ENCODE measurements around the gene ZNF608.

The ZNF608 gene

DNA sequence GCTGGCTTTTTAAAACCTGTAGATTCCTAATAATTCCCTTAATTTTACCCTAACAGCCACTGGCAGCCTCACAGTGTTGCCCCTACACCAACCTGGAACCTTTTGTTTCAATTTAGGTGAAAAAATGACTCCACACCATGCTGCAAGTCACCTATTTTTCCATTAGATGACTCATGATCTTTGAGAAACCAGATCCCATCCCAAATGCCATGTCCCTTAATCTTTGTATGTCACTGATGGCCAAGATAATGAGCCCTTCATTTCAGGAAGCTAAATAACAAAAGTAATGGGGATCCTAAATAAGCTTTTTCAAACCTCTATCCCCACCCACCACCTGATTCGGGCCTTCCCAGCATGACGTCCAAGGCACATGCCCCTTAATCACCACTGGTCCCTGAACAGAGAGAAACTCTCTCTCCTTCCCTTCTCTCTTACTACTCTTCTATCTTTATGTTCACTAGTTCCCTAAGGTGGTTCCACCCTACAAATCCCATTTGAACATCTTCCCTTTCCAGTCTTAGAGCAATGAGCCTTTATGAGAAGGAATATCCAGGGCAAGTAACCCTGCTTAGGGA is 33.6 kb downstream of the ZNF608 start:
- H3K27ac ChIP-seq = no peak overlapping the region
- TF ChIP-seq, protein P1, sequence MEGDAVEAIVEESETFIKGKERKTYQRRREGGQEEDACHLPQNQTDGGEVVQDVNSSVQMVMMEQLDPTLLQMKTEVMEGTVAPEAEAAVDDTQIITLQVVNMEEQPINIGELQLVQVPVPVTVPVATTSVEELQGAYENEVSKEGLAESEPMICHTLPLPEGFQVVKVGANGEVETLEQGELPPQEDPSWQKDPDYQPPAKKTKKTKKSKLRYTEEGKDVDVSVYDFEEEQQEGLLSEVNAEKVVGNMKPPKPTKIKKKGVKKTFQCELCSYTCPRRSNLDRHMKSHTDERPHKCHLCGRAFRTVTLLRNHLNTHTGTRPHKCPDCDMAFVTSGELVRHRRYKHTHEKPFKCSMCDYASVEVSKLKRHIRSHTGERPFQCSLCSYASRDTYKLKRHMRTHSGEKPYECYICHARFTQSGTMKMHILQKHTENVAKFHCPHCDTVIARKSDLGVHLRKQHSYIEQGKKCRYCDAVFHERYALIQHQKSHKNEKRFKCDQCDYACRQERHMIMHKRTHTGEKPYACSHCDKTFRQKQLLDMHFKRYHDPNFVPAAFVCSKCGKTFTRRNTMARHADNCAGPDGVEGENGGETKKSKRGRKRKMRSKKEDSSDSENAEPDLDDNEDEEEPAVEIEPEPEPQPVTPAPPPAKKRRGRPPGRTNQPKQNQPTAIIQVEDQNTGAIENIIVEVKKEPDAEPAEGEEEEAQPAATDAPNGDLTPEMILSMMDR (conservative IDR thresholded peaks at IDR 0.05; ENCODE audit: low read depth) = no peak
- DNase-seq (ENCODE audit: low spot score) = no peak
- ChIA-PET POLR2A (ENCODE audit: low non-redundant PET) (no interaction called here), CTCF (interaction anchor here (0.6 kb wide), 1 partner anchor 742 kb away, joined by 3 read pairs; no protein-coding TSS in a partner anchor)

DNA sequence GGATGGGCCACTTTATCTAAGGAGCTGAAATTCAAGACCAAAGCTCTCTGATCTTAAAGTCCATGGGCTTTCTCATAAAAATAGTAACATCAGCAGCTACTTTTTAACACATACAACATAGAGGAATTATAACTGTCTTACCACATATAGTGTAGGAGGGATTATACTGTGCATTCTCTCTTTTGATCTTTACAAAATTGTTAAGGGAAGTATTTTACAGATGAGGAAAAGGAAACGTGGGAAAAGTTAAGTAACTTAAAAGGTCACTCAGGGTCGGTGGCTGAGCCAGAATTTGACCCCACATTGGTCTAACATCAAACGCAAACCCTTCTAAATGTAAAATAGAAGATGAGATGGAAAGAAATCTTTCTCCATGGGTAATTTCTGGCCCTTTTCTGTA is 38.4 kb downstream of the ZNF608 start:
- no peak overlapping the region for H3K27ac ChIP-seq
- ChIA-PET CTCF (interaction anchor here (1.1 kb wide), 1 partner anchor 12 kb away, joined by 4 read pairs; no protein-coding TSS in a partner anchor), POLR2A (ENCODE audit: low non-redundant PET) (no interaction called here)
- TF ChIP-seq, protein P1 (conservative IDR thresholded peaks at IDR 0.05; ENCODE audit: low read depth) = no peak
- DNase-seq (ENCODE audit: low spot score) = no peak

GRCh38 chr5:124707520-124707919 is 38.9 kb downstream of the ZNF608 start:
- TF ChIP-seq, protein P1 (conservative IDR thresholded peaks at IDR 0.05; ENCODE audit: low read depth) = no peak
- H3K27ac ChIP-seq = no peak overlapping the region
- DNase-seq (ENCODE audit: low spot score) = no peak
- POLR2A ChIA-PET (ENCODE audit: low non-redundant PET) = no interaction called here
- CTCF ChIA-PET = interaction anchor here (0.7 to 1.1 kb wide), 2 partner anchors 11 to 12 kb away, joined by 3 to 4 read pairs; no protein-coding TSS in a partner anchor

DNA sequence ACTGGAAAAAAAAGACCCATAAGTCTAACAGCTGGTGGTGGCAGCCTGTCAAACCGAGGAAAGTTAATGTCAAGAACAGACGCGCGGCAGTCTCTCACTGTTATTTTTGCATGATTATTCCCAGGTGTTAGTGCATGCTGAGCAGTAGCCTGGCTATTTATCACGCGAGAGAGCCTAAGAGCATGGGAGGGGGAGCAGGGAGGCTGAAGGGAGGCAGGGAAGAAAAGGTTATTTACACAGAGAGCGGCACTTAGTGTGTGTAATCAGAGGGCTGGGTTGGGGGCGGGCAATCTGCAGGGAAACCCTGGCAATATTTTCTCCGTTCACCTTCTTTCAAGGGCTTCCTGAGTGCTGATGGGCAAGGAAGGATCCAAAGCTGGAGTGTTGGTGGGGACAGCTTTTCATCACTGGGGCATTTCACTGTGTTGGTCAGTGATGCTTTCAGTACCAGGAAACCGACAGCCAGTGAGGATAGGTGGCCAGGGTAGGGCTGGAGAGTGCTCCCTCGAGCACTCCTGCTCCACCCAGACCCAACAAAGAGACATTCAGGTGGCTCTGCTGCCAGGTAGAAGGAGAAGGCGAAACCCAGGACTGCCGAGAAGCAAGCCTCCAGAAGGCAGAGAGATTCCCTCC is 39.6 kb downstream of the ZNF608 start:
- TF ChIP-seq, protein P1 (conservative IDR thresholded peaks at IDR 0.05; ENCODE audit: low read depth) = no peak
- H3K27ac ChIP-seq = no peak overlapping the region
- no peak for DNase-seq (ENCODE audit: low spot score)
- ChIA-PET CTCF (interaction anchor here (0.6 to 1.0 kb wide), 4 partner anchors 11 to 703 kb away, joined by 3 to 7 read pairs (median 3); no protein-coding TSS in a partner anchor), POLR2A (ENCODE audit: low non-redundant PET) (no interaction called here)

- POLR2A ChIA-PET (ENCODE audit: low non-redundant PET) = no interaction called here
- no peak overlapping the region for H3K27ac ChIP-seq
- TF ChIP-seq, protein P1 (conservative IDR thresholded peaks at IDR 0.05; ENCODE audit: low read depth) = no peak
- CTCF ChIA-PET = interaction anchor here (0.6 to 1.0 kb wide), 5 partner anchors 18 to 702 kb away, joined by 3 to 7 read pairs (median 3); no protein-coding TSS in a partner anchor
- DNase-seq (ENCODE audit: low spot score) = no peak
Measured at GRCh38 chr5:124706051-124706450, 40.4 kb downstream of the ZNF608 start.

GRCh38 chr5:124705577-124705976 is 40.9 kb downstream of the ZNF608 start:
- TF ChIP-seq, protein P1 (conservative IDR thresholded peaks at IDR 0.05; ENCODE audit: low read depth) = no peak
- no peak for DNase-seq (ENCODE audit: low spot score)
- H3K27ac ChIP-seq = no peak overlapping the region
- ChIA-PET CTCF (interaction anchor here (0.6 kb wide), 1 partner anchor 19 kb away, joined by 6 read pairs; no protein-coding TSS in a partner anchor), POLR2A (ENCODE audit: low non-redundant PET) (no interaction called here)

Data from RWPE1 (cell line).